ENCODE results near the gene TTC4.
A peak's percentile ranks its signal among the peaks of the same experiment; 100 is the strongest.

TTC4 gene

GRCh38 chr1:54787604-54788003 is 71.9 kb downstream of the TTC4 start:
- DNase-seq: no peak

DNA sequence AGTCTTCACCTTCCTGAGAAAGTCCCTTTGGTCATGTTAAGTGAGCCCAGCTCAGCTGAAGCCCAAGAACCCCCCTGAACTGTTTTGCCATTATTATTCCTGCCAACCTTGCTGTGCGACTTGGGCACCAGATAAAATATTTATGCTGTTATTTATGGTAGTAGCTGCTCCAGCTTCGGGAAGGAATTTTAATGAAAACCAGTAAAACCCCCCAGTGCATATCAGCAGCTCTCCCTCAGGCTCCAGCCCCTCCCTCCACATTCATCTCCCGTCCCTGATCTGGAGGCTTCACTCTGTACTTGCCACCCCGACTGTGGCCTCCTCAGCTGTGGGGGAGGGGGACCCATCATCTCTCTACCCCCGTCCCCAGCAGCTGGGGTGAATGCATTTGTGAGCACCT is 72.8 kb downstream of the TTC4 start:
- DNase-seq: no peak

- peak; percentile 17 for DNase-seq
These were observed 76.3 kb downstream of the TTC4 start for GRCh38 chr1:54791880-54792522.

All from activated CD4-positive, alpha-beta T cell treated with anti-CD3 and anti-CD28 coated beads, Interleukin-2, amount 50 U/mL, for 1 hour (primary cell).